Gastroesophageal sphincter (tissue), 4 donors: ENCODE results near the gene AKAP5. TPM values are rescaled to one million over a fixed set of nuclear protein-coding genes. Genes with fewer than 3 reads are reported as not detected.

Experiments
- ATAC-seq: fragments of 150-250 bp; one replicate; pipeline ENCODE4 v1.9.1; 2016; ENCODE audit warnings: mild to moderate bottlenecking, moderate library complexity
- H3K27ac ChIP-seq, 4 donors: fragments of 200-600 bp; sonication (generic) in 3 of 4; 1 replicate in 3 of 4; 2 replicates in 1 of 4; pipeline ENCODE4 v1.5.1; 2016 to 2019
- H3K27me3 ChIP-seq: fragments of 200-600 bp; sonication (generic); one replicate; pipeline ENCODE4 v1.5.1; 2019
- H3K36me3 ChIP-seq, 2 donors: fragments of 200-600 bp; sonication (generic); one replicate each; pipeline ENCODE4 v1.5.1; 2019; ENCODE audit warnings: control low read depth in 1 of 2
- H3K4me1 ChIP-seq, 3 donors: fragments of 200-600 bp; sonication (generic); 1 replicate in 2 of 3; 2 replicates in 1 of 3; pipeline ENCODE4 v1.5.1; 2016 to 2019; ENCODE audit warnings: control low read depth in 2 of 3
- H3K4me3 ChIP-seq, 2 donors: fragments of 200-600 bp; sonication (generic); one replicate each; pipeline ENCODE4 v1.5.1; 2019; ENCODE audit warnings: mild to moderate bottlenecking in 1 of 2, moderate library complexity in 1 of 2
- H3K9me3 ChIP-seq, 3 donors: fragments of 200-600 bp; sonication (generic); one replicate each; pipeline ENCODE4 v1.5.1; 2017 to 2019; ENCODE audit warnings: control low read depth in 2 of 3
- CTCF ChIP-seq, 4 experiments: fragments of 200-600 bp in 2 of 4; fragments of 450-650 bp in 2 of 4; sonication (generic) in 1 of 4; IDR thresholded peaks; one replicate each; pipeline ENCODE4 v1.5.1; 2017 to 2019; ENCODE audit warnings: antibody characterized with exemption in 4 of 4, mild to moderate bottlenecking in 2 of 4, moderate library complexity in 2 of 4
- EP300 ChIP-seq: sonication (generic); formaldehyde crosslinking; IDR thresholded peaks from one replicate; pipeline ENCODE4 v1.6.1; 2017; ENCODE audit warnings: antibody characterized with exemption, mild to moderate bottlenecking
- POLR2A ChIP-seq, 2 donors: fragments of 450-650 bp; IDR thresholded peaks; one replicate each; pipeline ENCODE4 v1.6.1; 2017; ENCODE audit warnings: antibody characterized with exemption in 2 of 2, mild to moderate bottlenecking in 2 of 2, moderate library complexity in 1 of 2
- POLR2AphosphoS5 ChIP-seq: sonication (generic); formaldehyde crosslinking; IDR thresholded peaks from one replicate; pipeline ENCODE4 v1.6.1; 2017; ENCODE audit warnings: antibody characterized with exemption
- WGBS, 2 donors: methylation state at CpG; one replicate each; pipeline ENCODE4 v1.1.5; 2018; ENCODE audit warnings: low coverage in 1 of 2; 5-methylcytosine and 5-hydroxymethylcytosine counted together
- total RNA-seq, 4 donors: library from RNA; depleted of rRNA; stranded (reverse); fragments of >200 nt; gene quantifications; one replicate each; pipeline ENCODE4 v1.1.0, GENCODE V29; 2016

AKAP5 gene
- total RNA-seq, 4 donors from 2014 or later: 1.9 to 2.6 (median 2.2) TPM

GRCh38 chr14:64522591-64523355, 57.5 kb downstream of the AKAP5 start:
- Histone ChIP-seq H3K27ac (no peak overlapping the region), H3K4me3 (no peak overlapping the region), H3K27me3 (no peaks in the 10 kb centered on the region), H3K9me3 (no peaks in the 10 kb centered on the region), H3K36me3 (peaks cover 0 to 27% of the 10 kb centered on the region in 2 donors), H3K4me1 (peaks cover 0 to 16% (median 0%) of the 10 kb centered on the region in 3 donors)
- no peak for TF ChIP-seq EP300
- no peak for TF ChIP-seq CTCF (IDR thresholded peaks at IDR 0.05)
- no peak for TF ChIP-seq POLR2AphosphoS5
- no peak for TF ChIP-seq POLR2A (IDR thresholded peaks at IDR 0.05)
- WGBS, 2 donors: 76 to 83% methylated on average over 7 to 9 of the region's 9 CpGs
- ATAC-seq: no peak

Other genes starting within 250 kb of the AKAP5 start
- 1 to 10 TPM in 1 of 4 donors, under 1 TPM in 2, not detected in 1; 0.23 to 2.5 (median 0.40) TPM for gene ESR2, start 171.1 kb upstream of the AKAP5 start, total RNA-seq
- 10 to 100 TPM; 34.5 to 54.5 (median 38.6) TPM for gene MTHFD1, start 77.1 kb upstream of the AKAP5 start, total RNA-seq
- gene ZBTB25, start 38.3 kb downstream of the AKAP5 start, total RNA-seq: 10 to 100 TPM in 2 of 4 donors, 1 to 10 TPM in 2; 7.4 to 12.5 (median 9.8) TPM
- 10 to 100 TPM; 39.8 to 71.1 (median 44.5) TPM for gene ZBTB1, start 39.3 kb downstream of the AKAP5 start, total RNA-seq
- 100 to 1,000 TPM; 138 to 388 (median 225) TPM for gene HSPA2, start 75.2 kb downstream of the AKAP5 start, total RNA-seq
- 1 to 10 TPM in 3 of 4 donors, not detected in 1; 1.3 to 2.8 (median 1.9) TPM for gene PPP1R36, start 84.5 kb downstream of the AKAP5 start, total RNA-seq
- 10 to 100 TPM; 44.2 to 79.4 (median 57.7) TPM for gene PLEKHG3, start 238.9 kb downstream of the AKAP5 start, total RNA-seq